ENCODE measurements around the gene GIPR. TPM values are rescaled to one million over a fixed set of nuclear protein-coding genes. Genes with fewer than 3 reads are reported as not detected.

GIPR gene
- total RNA-seq, 1 donor, result not detected

GRCh38 chr19:45646345-45646698, 21.7 kb upstream of the GIPR start:
- no peak overlapping the region for H3K4me3 ChIP-seq (ENCODE audit: low read depth, low read length)
- TF ChIP-seq CTCF (IDR thresholded peaks at IDR 0.05; ENCODE audit: insufficient read depth, low read length), result no peak
- DNase-seq (ENCODE audit: low read depth), result no peak

GRCh38 chr19:45650722-45651121, 17.3 kb upstream of the GIPR start:
- no peak overlapping the region for H3K4me3 ChIP-seq (ENCODE audit: low read depth, low read length)
- TF ChIP-seq CTCF (IDR thresholded peaks at IDR 0.05; ENCODE audit: insufficient read depth, low read length), result no peak
- DNase-seq (ENCODE audit: low read depth), result no peak

DNA sequence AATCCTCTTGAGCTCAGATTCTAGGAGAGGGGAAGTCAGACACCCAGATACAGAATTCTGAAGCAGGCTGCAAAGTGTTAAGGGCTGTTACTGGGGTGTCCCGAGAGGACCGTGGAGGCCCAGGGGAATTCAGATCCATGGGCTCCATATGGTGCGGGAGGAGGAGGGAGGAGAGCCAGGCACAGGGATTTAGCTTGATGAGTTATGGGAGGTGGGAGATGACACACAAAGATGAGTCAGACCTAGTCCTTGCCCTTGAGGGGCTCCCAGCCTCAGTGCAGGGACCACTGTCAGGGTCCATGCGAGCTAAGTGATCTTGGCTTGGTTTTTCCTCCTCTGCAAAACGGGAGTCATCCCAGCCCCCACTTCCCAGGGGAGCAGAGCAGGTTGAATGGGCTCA, 14.4 kb upstream of the GIPR start:
- no peak for TF ChIP-seq CTCF (IDR thresholded peaks at IDR 0.05; ENCODE audit: insufficient read depth, low read length)
- no peak overlapping the region for H3K4me3 ChIP-seq (ENCODE audit: low read depth, low read length)
- no peak for DNase-seq (ENCODE audit: low read depth)

DNA sequence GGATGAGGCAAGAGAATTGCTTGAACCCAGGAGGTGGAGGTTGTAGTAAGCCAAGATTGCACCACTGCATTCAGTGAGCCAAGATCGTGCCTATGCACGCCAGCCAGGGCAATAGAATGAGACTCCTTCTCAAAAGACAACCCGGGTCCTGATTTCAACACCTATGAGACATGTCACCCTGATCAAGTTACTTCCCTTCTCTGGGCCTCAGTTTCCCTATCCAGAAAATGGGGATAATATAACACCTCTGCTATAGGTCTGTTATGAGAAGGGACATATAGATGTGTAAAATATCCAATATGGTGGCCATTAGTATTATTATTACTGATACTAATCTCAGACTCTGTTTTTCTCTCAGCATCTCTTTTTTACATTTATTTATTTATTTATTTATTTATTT, 12.9 kb upstream of the GIPR start:
- DNase-seq (ENCODE audit: low read depth), result no peak
- no peak for TF ChIP-seq CTCF (IDR thresholded peaks at IDR 0.05; ENCODE audit: insufficient read depth, low read length)
- no peak overlapping the region for H3K4me3 ChIP-seq (ENCODE audit: low read depth, low read length)

DNA sequence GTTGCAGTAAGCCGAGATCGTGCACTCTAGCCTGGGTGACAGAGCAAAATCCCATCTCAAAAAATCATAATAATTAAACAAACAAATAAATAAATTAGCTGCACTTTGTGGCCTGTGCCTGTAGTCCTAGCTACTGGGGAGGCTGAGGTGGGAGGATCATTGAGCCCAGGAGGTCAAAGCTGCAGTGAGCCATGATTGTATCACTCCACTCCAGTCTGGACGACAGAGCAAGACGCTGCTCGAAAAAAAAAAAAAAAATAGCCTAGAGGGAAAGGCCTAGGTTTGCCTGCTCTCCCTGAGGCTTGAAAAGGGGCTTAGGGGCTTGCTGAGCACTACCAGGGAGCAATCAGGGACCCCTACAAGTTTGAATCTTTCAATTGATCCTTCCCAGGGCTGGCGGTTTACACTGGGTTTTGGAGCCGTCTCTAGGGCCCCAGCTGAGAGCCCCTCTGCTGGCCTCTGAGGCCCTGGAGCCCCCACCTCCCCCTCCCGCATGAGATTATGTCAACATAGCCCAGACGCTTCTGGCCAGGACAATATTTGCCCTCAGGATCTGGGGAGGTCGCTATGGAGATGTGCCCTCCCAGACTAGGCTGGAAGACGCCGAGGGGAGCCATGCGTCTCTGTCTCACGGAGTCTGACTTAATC, 10.4 kb upstream of the GIPR start:
- no peak overlapping the region for H3K4me3 ChIP-seq (ENCODE audit: low read depth, low read length)
- TF ChIP-seq CTCF (IDR thresholded peaks at IDR 0.05; ENCODE audit: insufficient read depth, low read length), result no peak
- no peak for DNase-seq (ENCODE audit: low read depth)

DNA sequence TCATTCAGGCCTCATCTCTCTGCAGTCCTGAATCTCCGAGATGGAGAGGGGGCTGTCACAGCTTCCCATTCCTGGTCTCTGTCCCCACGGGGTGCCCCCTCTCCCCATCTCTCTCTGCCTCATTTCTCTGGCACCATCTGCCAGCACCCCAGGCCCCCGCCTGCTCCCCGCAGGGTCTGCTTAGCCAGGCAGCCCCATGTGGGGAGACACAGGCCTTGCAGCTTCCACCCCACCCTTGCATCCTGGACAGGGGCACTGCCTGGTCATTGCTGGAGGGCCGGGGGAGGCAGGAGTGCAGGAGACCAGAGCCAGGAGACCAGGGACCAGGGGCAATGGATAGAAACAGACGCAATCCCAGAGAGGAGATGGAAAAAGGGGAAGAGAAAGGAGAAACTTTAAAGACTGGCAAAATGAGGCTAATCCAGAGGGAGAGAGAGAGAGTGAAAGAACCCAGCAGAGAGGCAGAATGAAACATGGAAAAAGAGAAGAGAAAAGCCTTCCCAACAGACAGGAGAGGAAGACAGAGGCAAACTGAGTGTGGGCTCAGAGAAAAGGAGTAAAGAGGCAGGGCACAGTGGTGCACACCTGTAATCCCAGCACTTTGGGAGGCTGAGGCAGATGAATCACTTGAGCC, 8.8 kb upstream of the GIPR start:
- no peak overlapping the region for H3K4me3 ChIP-seq (ENCODE audit: low read depth, low read length)
- TF ChIP-seq CTCF (IDR thresholded peaks at IDR 0.05; ENCODE audit: insufficient read depth, low read length), result no peak
- DNase-seq (ENCODE audit: low read depth), result no peak

GRCh38 chr19:45660636-45661035, 7.4 kb upstream of the GIPR start:
- no peak overlapping the region for H3K4me3 ChIP-seq (ENCODE audit: low read depth, low read length)
- no peak for TF ChIP-seq CTCF (IDR thresholded peaks at IDR 0.05; ENCODE audit: insufficient read depth, low read length)
- DNase-seq (ENCODE audit: low read depth), result no peak
